Ecto neural progenitor cell (in vitro differentiated cells): ENCODE results near the gene KCNQ1.

ENCODE experiments used
- DNase-seq: peaks from one replicate; pipeline ENCODE4 v3.0.0-alpha.2; 2018; ENCODE audit warnings: low spot score

KCNQ1 gene

DNA sequence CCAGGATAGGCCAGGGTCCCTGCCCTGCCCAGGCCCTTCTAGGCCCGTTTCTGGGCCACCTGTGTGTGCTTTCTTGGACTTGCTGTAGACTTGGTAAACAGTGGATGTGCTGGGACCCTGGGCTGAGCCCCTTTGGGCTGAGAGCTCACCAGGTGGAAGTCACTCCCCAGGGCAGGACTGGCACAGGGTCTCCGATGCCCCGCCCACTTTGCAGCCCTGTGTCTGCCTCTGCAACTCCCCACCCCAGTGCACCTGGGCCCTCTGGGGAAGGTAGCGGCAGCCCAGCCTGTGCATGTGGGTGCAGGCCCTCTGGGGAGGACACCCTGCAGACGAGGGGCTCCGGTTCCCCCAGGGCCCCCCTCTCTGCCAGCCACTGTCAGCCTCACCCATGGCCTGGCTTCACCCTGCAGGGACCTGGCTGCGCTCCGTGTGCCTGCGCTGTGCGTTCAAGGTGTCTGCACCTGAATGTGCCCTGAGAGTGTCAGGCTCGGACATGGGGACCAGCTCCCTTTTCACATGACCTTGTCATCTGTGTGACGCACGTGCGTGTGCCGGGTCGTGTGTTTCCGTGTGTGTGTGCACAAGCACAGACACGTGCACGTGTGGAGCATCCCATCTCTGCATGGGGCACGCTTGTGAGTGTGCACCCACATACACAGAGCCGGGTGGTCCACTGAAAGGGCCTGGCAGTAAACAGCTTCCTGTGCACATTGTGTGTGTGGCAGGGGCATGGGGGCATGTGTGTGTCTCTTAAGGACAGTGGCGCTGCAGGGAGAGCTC is 136.5 kb downstream of the KCNQ1 start:
- peak; percentile 41 for DNase-seq

- DNase-seq = peak; percentile 36
Observed at GRCh38 chr11:2581931-2582350, 137.1 kb downstream of the KCNQ1 start.

- peak; percentile 44 for DNase-seq
Observed at GRCh38 chr11:2582351-2582945, 137.6 kb downstream of the KCNQ1 start.

DNA sequence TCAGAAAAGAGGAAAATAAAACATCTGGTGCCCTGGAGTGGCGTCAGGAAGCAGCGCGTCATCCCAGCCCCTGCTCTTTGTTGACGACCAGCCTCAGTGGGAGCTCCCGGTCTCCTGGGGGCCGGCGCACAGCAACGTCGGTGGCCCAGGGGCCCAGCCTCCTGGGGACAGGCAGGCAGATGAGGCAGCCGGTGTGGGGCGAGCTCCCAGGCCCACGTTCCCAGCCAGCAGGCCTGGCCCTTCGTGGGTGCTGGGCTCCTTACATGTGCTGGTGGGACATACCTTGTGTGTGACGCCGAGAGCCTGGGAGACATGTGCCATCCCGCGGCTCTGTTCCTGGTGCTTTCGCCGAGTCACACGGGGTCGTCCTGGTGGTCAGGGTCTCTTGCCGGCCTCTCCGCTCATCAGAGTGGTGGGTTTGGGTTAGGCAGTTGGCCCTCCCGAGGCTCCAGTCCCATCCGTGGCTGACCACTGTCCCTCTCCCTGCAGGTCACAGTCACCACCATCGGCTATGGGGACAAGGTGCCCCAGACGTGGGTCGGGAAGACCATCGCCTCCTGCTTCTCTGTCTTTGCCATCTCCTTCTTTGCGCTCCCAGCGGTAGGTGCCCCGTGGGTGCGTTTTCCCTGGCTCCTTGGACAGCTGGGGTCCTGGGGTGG is 138.3 kb downstream of the KCNQ1 start:
- peak; percentile 47 for DNase-seq

GRCh38 chr11:2583605-2583958 is 138.8 kb downstream of the KCNQ1 start:
- DNase-seq = no peak

DNA sequence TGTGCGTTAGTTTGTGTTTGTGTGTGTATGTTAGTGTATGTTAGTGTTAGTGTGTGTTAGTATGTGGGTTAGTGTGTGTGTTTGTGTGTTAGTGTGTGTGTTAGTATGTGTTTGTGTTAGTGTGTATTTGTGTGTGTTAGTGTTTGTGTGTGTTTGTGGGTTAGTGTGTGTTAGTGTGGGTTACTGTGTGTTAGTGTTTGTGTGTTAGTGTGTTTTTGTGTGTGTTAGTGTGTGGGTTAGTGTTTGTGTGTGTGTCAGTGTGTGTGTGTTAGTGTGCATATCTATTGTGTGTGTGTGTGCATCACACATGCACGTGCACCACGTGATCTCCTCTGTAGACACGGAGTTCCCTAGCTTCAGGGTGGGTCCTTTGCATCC is 139.6 kb downstream of the KCNQ1 start:
- no peak for DNase-seq

DNA sequence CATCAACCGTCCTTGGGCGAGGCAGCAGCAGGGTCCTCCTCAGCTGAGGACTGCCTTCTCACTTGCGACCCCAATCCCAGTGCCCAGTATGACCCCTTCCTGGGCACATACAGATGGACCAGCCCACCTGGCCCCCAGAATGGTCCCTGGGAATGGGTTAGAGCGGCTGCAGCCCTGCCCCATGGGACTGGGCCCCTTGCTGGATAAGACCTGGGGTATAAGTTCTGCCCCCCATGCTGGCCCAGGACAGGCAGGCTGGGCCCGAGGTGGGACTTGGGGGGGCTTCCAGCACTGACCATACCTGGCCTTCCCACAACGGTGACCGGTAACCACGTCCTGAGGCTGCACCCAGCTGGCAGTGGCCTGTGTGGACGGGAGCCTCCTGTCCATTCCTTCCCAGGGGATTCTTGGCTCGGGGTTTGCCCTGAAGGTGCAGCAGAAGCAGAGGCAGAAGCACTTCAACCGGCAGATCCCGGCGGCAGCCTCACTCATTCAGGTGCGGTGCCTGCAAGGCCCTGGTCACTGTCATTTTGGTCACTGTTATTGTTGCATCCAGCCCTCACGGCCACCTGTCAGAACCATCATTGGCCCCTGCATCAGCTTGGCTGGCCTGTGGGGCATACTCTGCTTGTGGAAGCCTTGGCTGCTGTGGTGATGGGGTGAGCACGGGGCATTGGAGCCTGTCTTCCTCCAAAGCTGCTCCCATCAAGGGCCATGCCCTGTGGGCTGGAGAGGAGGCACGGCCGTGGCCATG is 140.2 kb downstream of the KCNQ1 start:
- no peak for DNase-seq

- no peak for DNase-seq
Observed at GRCh38 chr11:2585566-2586086, 140.8 kb downstream of the KCNQ1 start.

- no peak for DNase-seq
Observed at GRCh38 chr11:2586087-2586792, 141.4 kb downstream of the KCNQ1 start.

DNA sequence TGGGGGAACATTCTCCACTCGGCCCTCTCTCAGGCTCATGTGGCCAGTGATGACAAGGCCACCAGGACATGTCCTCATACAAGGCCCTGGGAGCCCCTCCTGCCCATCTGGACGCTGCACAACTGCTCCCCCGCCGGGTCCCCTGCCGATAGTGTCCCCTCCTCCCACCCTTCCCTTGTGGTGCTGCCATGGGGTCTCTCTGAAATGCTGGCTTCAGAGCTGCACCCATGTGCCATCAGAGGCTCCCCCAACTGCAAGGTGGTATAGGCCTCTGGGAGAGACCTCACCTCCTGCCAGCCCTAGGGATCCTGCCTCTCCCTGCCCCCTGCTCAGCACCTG is 142.0 kb downstream of the KCNQ1 start:
- no peak for DNase-seq

DNA sequence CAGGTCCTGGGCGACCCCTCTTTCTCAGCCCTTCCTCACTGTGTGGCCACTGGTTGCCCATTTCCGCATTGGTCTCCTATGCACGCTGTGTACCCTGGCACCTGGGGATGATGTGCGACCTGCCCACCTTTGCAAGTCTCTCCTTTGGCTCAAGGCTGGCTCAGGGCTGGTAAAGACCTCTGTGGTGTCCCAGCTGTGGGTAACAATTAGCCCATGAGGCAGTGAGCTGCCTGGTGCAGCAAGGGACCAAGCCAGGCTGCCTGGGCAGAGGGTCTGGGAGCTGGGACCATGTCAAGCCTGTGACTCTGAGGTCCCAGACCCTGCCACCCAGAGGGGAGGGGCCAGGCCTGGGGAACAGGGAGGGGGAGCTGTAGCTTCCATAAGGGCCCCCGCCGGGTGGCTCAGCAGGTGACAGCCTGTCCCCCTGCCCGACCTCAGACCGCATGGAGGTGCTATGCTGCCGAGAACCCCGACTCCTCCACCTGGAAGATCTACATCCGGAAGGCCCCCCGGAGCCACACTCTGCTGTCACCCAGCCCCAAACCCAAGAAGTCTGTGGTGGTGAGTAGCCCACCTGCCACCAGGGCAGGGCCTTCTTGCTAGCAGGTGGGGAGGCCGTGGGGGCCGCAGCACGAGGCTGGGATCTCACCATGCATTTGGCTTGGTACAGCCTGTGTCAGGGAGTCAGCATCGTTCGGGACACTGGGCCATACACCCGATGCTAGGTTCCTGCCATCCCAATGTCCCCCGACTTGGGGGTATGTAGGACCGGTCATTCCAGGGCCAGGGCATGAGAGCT is 142.5 kb downstream of the KCNQ1 start:
- no peak for DNase-seq

- no peak for DNase-seq
Observed at GRCh38 chr11:2587976-2588748, 143.4 kb downstream of the KCNQ1 start.

GRCh38 chr11:2588809-2589537 is 144.2 kb downstream of the KCNQ1 start:
- no peak for DNase-seq

DNA sequence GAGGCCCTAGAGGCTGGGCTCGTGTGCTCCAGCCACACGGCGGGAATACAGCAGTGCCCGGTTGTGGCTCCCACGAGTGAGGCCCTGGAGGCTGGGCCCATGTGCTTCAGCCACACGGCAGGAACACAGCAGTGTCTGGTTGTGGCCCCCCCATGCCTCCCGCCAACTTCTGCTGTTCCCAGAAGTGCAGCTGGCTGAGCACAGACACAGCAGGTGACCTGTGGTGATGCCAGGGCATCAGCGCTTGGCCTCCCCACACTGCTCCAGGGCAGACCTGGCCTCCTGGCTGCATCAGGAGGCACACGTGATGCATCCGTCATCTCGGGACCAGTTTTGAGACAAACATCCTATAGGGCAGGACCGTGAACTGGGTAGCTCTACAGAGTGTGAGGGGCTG is 144.7 kb downstream of the KCNQ1 start:
- no peak for DNase-seq

DNA sequence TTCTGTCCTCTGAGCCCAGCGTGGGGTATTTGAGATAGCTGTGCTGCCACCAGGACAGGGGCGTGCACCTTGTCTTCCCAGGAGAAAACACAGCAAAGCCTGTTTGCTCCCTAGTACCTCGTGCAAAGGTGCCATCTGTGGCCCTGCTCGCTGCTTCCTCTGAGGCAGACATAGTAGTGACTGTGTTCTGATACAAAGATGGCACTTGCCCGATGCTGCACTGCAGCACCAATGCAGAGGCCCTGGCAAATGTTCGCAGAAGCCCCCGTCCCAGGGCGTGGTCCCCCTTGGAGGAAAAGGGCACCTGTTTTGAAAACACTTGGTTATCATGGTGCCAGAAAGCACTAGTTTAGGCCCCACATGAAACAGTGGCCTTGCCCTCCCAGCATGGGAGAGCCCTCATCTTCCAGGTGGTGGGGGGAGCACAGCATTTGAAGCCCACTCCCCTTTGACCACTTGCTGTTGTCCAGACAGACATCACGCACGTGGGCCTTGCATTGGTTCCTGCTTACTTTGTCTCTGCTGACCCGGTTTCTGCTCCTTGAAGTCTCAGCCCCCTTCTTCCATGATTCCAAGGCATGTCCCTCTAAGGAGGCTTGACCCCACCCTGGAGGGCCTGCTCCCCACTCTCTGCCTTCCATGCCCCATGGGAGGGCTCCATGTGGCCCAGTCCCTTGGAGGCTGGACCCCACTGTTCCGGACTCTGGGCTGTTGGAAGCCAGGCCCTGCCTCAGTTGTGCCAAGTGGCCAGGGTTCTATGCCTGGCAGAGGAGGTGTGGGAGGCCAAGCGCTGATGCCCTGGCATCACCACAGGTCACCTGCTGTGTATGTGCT is 145.5 kb downstream of the KCNQ1 start:
- DNase-seq = no peak

DNA sequence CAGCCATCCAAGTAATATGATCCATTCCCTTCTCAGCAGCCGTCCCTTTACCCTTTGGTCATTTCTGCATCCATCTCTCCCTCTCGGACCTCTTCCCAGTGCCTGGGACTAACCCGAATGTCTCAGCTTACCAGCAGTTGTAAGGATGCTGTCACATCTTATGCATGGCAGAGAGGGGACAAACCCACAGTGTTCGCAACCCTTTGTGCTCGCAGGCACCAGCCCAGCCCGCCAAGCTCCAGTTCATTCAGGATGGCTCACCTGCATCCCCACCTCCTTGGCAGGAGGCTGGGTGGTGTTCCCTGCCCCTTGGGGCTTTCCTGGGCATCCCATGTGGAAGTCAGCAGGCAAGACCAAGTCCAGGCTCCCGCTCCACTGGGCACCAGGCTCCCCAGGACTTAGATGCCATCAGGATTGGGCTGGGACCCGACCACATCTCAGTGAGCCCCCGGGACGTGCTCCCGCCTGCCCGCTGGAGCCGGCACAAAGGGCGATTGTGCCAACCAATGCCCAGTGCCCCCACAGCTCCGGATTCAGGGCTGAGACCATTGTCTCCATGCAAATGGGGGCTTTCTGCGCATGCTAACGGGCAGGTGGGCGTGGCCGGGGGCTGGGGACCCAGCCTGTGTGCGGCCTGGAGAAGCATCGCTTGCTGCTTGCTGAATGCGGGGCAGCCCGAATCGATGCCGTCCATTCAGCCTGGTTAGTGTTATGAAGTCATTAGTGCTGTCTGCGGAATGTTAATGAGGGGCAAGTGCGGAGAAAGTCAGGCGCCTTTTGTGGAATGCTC is 146.4 kb downstream of the KCNQ1 start:
- no peak for DNase-seq

- no peak for DNase-seq
Observed at GRCh38 chr11:2591805-2592204, 147.0 kb downstream of the KCNQ1 start.
